EL (cell line): Measurements from ENCODE around the gene GHDC.
"Not testable (repeated sequence)": the region's sequence is repeated elsewhere in the genome, so short reads cannot be mapped to it uniquely, and the experiment has no call there.

ENCODE experiments used
- DNase-seq: peaks from one replicate; pipeline ENCODE4 v3.0.0-alpha.2; 2016

GHDC gene

GRCh38 chr17:42193969-42194899 is at the start of gene GHDC:
Gene GHDC (minus strand): TSS chr17:42194494. CDS start chr17:42193581, 913 bp downstream.
- peak; percentile 78 for DNase-seq

- no peak for DNase-seq
Measured at GRCh38 chr17:42243493-42243982, 49.2 kb upstream of the GHDC start.

- DNase-seq, result no peak
Measured at GRCh38 chr17:42241871-42242270, 47.6 kb upstream of the GHDC start.

GRCh38 chr17:42240863-42241262 is 46.6 kb upstream of the GHDC start:
- not testable (repeated sequence) for DNase-seq

- no peak for DNase-seq
Measured at GRCh38 chr17:42240201-42240600, 45.9 kb upstream of the GHDC start.

GRCh38 chr17:42239576-42239975 is 45.3 kb upstream of the GHDC start:
- not testable (repeated sequence) for DNase-seq

- DNase-seq, result no peak
Measured at GRCh38 chr17:42236760-42237159, 42.5 kb upstream of the GHDC start.

- DNase-seq, result no peak
Measured at GRCh38 chr17:42233994-42234393, 39.7 kb upstream of the GHDC start.

- DNase-seq, result peak; percentile 52
Measured at GRCh38 chr17:42233156-42233555, 38.9 kb upstream of the GHDC start.

GRCh38 chr17:42230225-42230624 is 35.9 kb upstream of the GHDC start:
- no peak for DNase-seq

GRCh38 chr17:42227849-42228700 is 33.8 kb upstream of the GHDC start:
- DNase-seq, result peak; percentile 16

GRCh38 chr17:42225646-42226045 is 31.4 kb upstream of the GHDC start:
- no peak for DNase-seq

- no peak for DNase-seq
Measured at GRCh38 chr17:42224651-42225050, 30.4 kb upstream of the GHDC start.

GRCh38 chr17:42221886-42222745 is 27.8 kb upstream of the GHDC start:
- DNase-seq, result peak; percentile 61

- not testable (repeated sequence) for DNase-seq
Measured at GRCh38 chr17:42219280-42219679, 25.0 kb upstream of the GHDC start.

- no peak for DNase-seq
Measured at GRCh38 chr17:42214156-42214555, 19.9 kb upstream of the GHDC start.

- no peak for DNase-seq
Measured at GRCh38 chr17:42212382-42212781, 18.1 kb upstream of the GHDC start.

- DNase-seq, result not testable (repeated sequence)
Measured at GRCh38 chr17:42211921-42212341, 17.6 kb upstream of the GHDC start.

GRCh38 chr17:42210046-42210445 is 15.8 kb upstream of the GHDC start:
- DNase-seq, result no peak

GRCh38 chr17:42206153-42206612 is 11.9 kb upstream of the GHDC start:
- not testable (repeated sequence) for DNase-seq

- DNase-seq, result no peak
Measured at GRCh38 chr17:42203354-42203753, 9.1 kb upstream of the GHDC start.

- DNase-seq, result no peak
Measured at GRCh38 chr17:42202696-42203095, 8.4 kb upstream of the GHDC start.
